ENCODE results near the gene GALNT16. TPM values are rescaled to one million over a fixed set of nuclear protein-coding genes. Genes with fewer than 3 reads are reported as not detected.

Gene GALNT16
- total RNA-seq, 1 donor from 2014 or later, result 3.1 TPM

GRCh38 chr14:69282448-69282847 lies 22.5 kb downstream of the GALNT16 start:
- Mint-ChIP-seq H3K27me3 (ENCODE audit: unreplicated experiment) (no peaks in the 10 kb centered on the region), H3K36me3 (ENCODE audit: unreplicated experiment) (no peaks in the 10 kb centered on the region), H3K27ac (ENCODE audit: unreplicated experiment) (no peak overlapping the region), H3K4me3 (ENCODE audit: unreplicated experiment) (no peak overlapping the region), H3K4me1 (ENCODE audit: unreplicated experiment) (peaks cover 1% of the 10 kb centered on the region), H3K9me3 (ENCODE audit: unreplicated experiment) (no peaks in the 10 kb centered on the region)
- no peak for TF ChIP-seq CTCF (IDR thresholded peaks at IDR 0.05)
- DNase-seq (ENCODE audit: extremely low spot score, unreplicated experiment), result no peak

DNA sequence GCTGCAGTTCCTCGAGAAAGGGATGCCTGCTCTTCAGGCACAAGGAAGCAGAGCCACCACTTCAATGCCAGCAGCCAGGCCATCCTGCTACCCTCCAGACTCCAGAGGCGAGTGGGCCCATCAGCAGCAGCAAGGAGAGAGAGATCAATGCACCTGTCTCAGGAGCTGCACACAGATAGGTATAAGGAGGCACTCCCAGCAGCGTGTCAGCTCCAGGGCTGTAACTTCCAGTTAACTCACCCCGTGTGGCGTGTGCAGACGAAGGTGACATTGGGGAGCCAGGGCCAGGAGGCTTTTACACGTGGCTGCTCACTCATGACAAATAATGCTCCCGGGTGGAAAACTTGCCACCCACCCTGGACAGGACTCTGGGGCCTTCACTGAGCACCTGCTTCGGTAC lies 24.2 kb downstream of the GALNT16 start:
- no peak for TF ChIP-seq CTCF (IDR thresholded peaks at IDR 0.05)
- H3K27ac Mint-ChIP-seq (ENCODE audit: unreplicated experiment), result no peak overlapping the region
- H3K27me3 Mint-ChIP-seq (ENCODE audit: unreplicated experiment), result no peaks in the 10 kb centered on the region
- no peaks in the 10 kb centered on the region for H3K9me3 Mint-ChIP-seq (ENCODE audit: unreplicated experiment)
- DNase-seq (ENCODE audit: extremely low spot score, unreplicated experiment), result no peak
- H3K36me3 Mint-ChIP-seq (ENCODE audit: unreplicated experiment), result no peaks in the 10 kb centered on the region
- H3K4me3 Mint-ChIP-seq (ENCODE audit: unreplicated experiment), result no peak overlapping the region
- peaks cover 8% of the 10 kb centered on the region for H3K4me1 Mint-ChIP-seq (ENCODE audit: unreplicated experiment)

DNA sequence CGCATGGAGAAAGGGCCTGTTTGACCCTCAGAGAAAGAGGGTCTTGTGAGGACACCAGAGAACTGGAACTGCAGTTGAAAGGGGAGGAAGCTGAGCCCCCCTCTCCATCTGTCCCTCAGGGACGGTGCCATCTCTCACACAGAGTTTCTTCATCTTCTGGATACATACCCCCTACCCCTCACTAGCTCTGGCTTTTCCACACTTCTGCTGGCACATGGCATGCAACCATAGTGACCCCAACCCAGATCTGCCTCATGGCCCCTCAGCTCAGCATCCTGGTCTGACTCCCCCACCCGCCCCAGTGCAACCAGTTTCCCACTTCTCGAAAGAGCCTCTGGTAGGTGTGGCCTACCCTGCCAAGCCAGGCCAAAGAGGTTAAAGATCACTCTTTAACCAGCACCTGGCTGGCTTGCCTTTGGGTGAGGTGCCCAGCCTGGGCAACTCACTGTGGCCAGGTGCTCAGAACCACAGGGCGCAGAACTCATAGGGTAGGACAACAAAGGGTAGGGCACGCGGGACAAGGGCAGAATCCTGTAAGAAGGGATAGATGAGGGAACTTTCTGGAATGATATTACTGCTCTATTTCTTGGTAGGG lies 25.8 kb downstream of the GALNT16 start:
- Mint-ChIP-seq H3K27ac (ENCODE audit: unreplicated experiment) (no peak overlapping the region), H3K9me3 (ENCODE audit: unreplicated experiment) (no peaks in the 10 kb centered on the region), H3K4me3 (ENCODE audit: unreplicated experiment) (no peak overlapping the region), H3K27me3 (ENCODE audit: unreplicated experiment) (no peaks in the 10 kb centered on the region), H3K36me3 (ENCODE audit: unreplicated experiment) (no peaks in the 10 kb centered on the region), H3K4me1 (ENCODE audit: unreplicated experiment) (peaks cover 8% of the 10 kb centered on the region)
- no peak for TF ChIP-seq CTCF (IDR thresholded peaks at IDR 0.05)
- DNase-seq (ENCODE audit: extremely low spot score, unreplicated experiment), result no peak

GRCh38 chr14:69287098-69288010 lies 27.4 kb downstream of the GALNT16 start:
- DNase-seq (ENCODE audit: extremely low spot score, unreplicated experiment), result no peak
- H3K27ac Mint-ChIP-seq (ENCODE audit: unreplicated experiment), result no peak overlapping the region
- H3K4me1 Mint-ChIP-seq (ENCODE audit: unreplicated experiment), result peaks cover 12% of the 10 kb centered on the region
- H3K4me3 Mint-ChIP-seq (ENCODE audit: unreplicated experiment), result no peak overlapping the region
- TF ChIP-seq CTCF (IDR thresholded peaks at IDR 0.05), result no peak
- H3K9me3 Mint-ChIP-seq (ENCODE audit: unreplicated experiment), result no peaks in the 10 kb centered on the region
- no peaks in the 10 kb centered on the region for H3K36me3 Mint-ChIP-seq (ENCODE audit: unreplicated experiment)
- H3K27me3 Mint-ChIP-seq (ENCODE audit: unreplicated experiment), result no peaks in the 10 kb centered on the region

All from osteocyte (in vitro differentiated cells).